ENCODE data around the gene GIGYF2.

GIGYF2 gene

GRCh38 chr2:232891621-232892071, 194.5 kb downstream of the GIGYF2 start:
- TF ChIP-seq ZFHX2 (tag by site-specific recombination; conservative IDR thresholded peaks at IDR 0.05) (0 out of 2 replicates have a peak, but pooled peaks have one; percentile 26), ZBTB44 (tag by site-specific recombination; IDR thresholded peaks at IDR 0.05) (no peak)
- Histone ChIP-seq H3K9me3 (ENCODE audit: control insufficient read depth, insufficient read depth, low read depth, low read length) (no peaks in the 10 kb centered on the region), H3K4me3 (ENCODE audit: low read depth, low read length) (no peak overlapping the region), H3K4me1 (ENCODE audit: control insufficient read depth, insufficient read depth, low read length) (no peaks in the 10 kb centered on the region), H3K27ac (ENCODE audit: extremely low read depth, low read depth, low read length) (no peak overlapping the region), H3K36me3 (ENCODE audit: control insufficient read depth in 2 of 2, insufficient read depth in 1 of 2, low read length in 2 of 2) (peaks cover 0 to 4% of the 10 kb centered on the region in 2 experiments; a peak in 1 of 3 replicates)
- POLR2A ChIA-PET: no interaction called here
- CTCF ChIA-PET: no interaction called here

GRCh38 chr2:232892221-232892620, 195.1 kb downstream of the GIGYF2 start:
- ChIA-PET POLR2A (no interaction called here), CTCF (no interaction called here)

GRCh38 chr2:232892843-232893242, 195.7 kb downstream of the GIGYF2 start:
- ChIA-PET CTCF (no interaction called here), POLR2A (no interaction called here)
- H3K36me3 ChIP-seq (ENCODE audit: control insufficient read depth in 2 of 2, insufficient read depth in 1 of 2, low read length in 2 of 2): peaks cover 0 to 4% of the 10 kb centered on the region in 2 experiments; a peak in 1 of 3 replicates
- no peaks in the 10 kb centered on the region for H3K4me1 ChIP-seq (ENCODE audit: control insufficient read depth, insufficient read depth, low read length)
- TF ChIP-seq ZNF121 (tag by site-specific recombination; IDR thresholded peaks at IDR 0.05): no peak
- TF ChIP-seq ZNF391 (tag by site-specific recombination; IDR thresholded peaks at IDR 0.05; ENCODE audit: borderline replicate concordance, low read depth): no peak
- no peak for TF ChIP-seq ZNF16 (tag by site-specific recombination; IDR thresholded peaks at IDR 0.05; ENCODE audit: low read depth)
- TF ChIP-seq ZFHX2 (tag by site-specific recombination; conservative IDR thresholded peaks at IDR 0.05): no peak
- TF ChIP-seq ZNF621 (tag by site-specific recombination; IDR thresholded peaks at IDR 0.05): no peak
- no peak for TF ChIP-seq ZNF423 (tag by site-specific recombination; IDR thresholded peaks at IDR 0.05)
- no peak for TF ChIP-seq ZNF555 (tag by site-specific recombination; conservative IDR thresholded peaks at IDR 0.05)
- no peak for TF ChIP-seq ZNF302 (tag by site-specific recombination; IDR thresholded peaks at IDR 0.05; ENCODE audit: low read depth)
- no peak for TF ChIP-seq ZEB2 (tag by site-specific recombination; IDR thresholded peaks at IDR 0.05)
- no peak for TF ChIP-seq MZF1 (tag by site-specific recombination; IDR thresholded peaks at IDR 0.05; ENCODE audit: borderline replicate concordance)
- TF ChIP-seq ZNF324 (tag by site-specific recombination; IDR thresholded peaks at IDR 0.05): no peak
- TF ChIP-seq ZNF664 (tag by site-specific recombination; IDR thresholded peaks at IDR 0.05): no peak
- no peak for TF ChIP-seq ZNF521 (tag by site-specific recombination; IDR thresholded peaks at IDR 0.05)
- TF ChIP-seq ZNF529 (tag by site-specific recombination; IDR thresholded peaks at IDR 0.05; ENCODE audit: insufficient replicate concordance): no peak
- no peak for TF ChIP-seq HOXA7 (CRISPR knock-in tag; IDR thresholded peaks at IDR 0.05; ENCODE audit: borderline replicate concordance)
- TF ChIP-seq ZFP3 (tag by site-specific recombination; IDR thresholded peaks at IDR 0.05; ENCODE audit: low read depth): no peak
- TF ChIP-seq ZNF837 (tag by site-specific recombination; IDR thresholded peaks at IDR 0.05): no peak
- no peak for TF ChIP-seq ZNF48 (tag by site-specific recombination; IDR thresholded peaks at IDR 0.05)
- H3K27ac ChIP-seq (ENCODE audit: extremely low read depth, low read depth, low read length): no peak overlapping the region
- H3K4me3 ChIP-seq (ENCODE audit: low read depth, low read length): no peak overlapping the region
- H3K9me3 ChIP-seq (ENCODE audit: control insufficient read depth, insufficient read depth, low read depth, low read length): no peaks in the 10 kb centered on the region

More at GRCh38 chr2:232892221-232892620, 195.1 kb downstream of the GIGYF2 start:
- Histone ChIP-seq H3K9me3 (ENCODE audit: control insufficient read depth, insufficient read depth, low read depth, low read length) (no peaks in the 10 kb centered on the region), H3K27ac (ENCODE audit: extremely low read depth, low read depth, low read length) (no peak overlapping the region), H3K4me3 (ENCODE audit: low read depth, low read length) (no peak overlapping the region), H3K36me3 (ENCODE audit: control insufficient read depth in 2 of 2, insufficient read depth in 1 of 2, low read length in 2 of 2) (peaks cover 0 to 4% of the 10 kb centered on the region in 2 experiments; a peak in 1 of 3 replicates), H3K4me1 (ENCODE audit: control insufficient read depth, insufficient read depth, low read length) (no peaks in the 10 kb centered on the region)
- TF ChIP-seq ZSCAN4 (tag by site-specific recombination; IDR thresholded peaks at IDR 0.05): no peak
- TF ChIP-seq SP3 (tag by site-specific recombination; IDR thresholded peaks at IDR 0.05): no peak
- TF ChIP-seq ZNF747 (tag by site-specific recombination; IDR thresholded peaks at IDR 0.05): no peak
- TF ChIP-seq ZNF48 (tag by site-specific recombination; IDR thresholded peaks at IDR 0.05): no peak

Measured in HEK293 (cell line).